NCI-H69 (cell line): Measurements from ENCODE around the gene ABLIM2.
"Not testable (repeated sequence)": the region's sequence is repeated elsewhere in the genome, so short reads cannot be mapped to it uniquely, and the experiment has no call there.

Experiments used
- DNase-seq: peaks from one replicate; lab custom pipeline; 2025; lab: John Stamatoyannopoulos, UW

The ABLIM2 gene

DNA sequence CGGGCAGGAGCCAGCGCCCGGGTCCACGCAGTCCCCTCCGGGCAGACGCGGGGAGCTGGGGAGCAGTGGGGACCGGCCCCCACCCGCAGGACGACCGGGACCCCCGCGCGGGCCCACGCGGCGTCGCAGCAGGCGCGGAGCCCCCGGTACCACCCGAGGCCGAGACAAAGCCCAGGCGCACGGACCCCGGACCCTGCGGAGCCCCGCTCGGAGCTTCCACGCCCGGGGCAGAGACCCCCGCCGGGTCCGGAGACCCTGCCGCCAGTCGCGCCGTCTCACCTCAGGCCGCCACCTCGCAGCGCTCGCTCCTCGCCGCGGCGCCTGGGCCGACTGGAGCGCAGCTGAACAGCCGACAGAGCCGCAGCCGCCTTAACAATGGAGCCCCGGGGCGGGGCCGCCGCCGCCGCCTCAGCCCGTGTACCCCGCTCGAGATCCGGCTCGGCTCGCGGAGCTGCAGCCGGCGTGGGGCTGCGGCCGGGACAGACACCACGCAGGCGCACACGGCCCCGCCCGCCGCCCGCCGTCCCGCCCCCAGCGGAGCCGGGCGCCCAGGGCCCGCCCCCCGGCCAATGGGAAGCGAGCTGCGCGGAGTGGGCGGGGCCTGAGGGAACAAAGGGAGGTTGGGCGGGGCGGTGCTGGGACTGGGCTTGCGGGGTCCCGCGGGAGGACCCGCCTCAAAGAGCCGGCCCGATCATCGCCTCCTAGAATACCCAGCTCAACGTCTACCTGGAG is 219.1 kb downstream of the ABLIM2 start, which contains the start of gene AFAP1:
AFAP1 (minus strand) TSS at position 485 of the 732 bp plus-strand sequence. CDS start 67,783 bp downstream, outside the sequence.
- peak; percentile 90 for DNase-seq

DNA sequence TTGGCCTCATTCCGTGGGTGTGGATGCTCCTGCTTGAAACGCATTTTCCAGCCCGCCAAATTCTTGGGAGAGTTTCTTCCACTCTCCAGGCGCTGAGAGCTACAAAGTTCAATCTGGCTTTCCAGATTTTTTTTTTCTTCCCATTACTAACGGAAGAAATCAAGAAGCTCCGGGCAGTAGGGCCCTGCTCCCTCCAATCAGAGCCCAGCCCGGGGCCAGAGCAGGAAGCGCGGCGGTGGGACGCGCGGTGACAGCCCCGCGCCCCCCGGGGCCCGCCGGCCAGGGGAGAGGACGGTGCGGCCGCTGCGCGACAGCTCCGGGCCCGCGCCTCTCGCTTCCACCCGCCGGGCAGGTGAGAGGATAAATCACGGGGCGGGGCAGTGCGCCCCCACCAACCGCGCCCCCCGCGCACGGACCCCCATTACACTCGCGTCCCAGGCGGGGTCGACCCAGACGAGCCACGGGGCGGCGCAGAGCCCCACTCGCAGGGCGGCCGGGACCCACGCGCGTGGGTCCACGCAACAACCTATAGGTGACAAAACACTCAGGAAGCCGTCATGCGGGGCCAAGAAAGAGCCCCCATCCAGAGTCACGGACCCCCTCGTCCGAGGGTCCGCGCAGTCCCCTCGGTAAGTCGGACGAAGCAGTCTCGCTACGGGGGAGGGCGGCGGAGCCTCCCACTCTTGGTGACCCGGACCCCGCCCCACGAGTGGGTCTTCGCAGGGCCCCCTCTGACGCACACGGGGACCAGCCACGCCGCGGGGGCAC is 219.8 kb downstream of the ABLIM2 start:
- DNase-seq = peak; percentile 51

GRCh38 chr4:7938266-7938608 is 220.4 kb downstream of the ABLIM2 start:
- DNase-seq = no peak

DNA sequence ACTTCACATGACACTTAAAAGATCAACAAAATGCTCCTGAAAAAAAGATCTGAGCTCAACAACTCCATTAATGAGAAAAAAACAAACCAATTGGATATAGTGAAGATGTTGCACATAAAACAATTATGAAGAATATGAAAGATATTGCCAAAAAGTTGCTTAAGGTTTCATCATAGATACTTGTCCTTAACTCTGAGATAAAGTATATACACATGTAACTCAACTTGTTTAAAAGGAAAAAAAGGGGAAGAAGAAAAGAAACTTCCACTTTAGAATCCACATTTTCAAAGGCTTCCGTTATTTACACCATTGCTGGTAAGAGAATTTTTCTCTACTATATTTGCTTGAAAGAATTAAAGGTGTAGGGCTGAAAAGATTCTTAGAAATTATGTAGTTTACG is 221.6 kb downstream of the ABLIM2 start:
- no peak for DNase-seq

DNA sequence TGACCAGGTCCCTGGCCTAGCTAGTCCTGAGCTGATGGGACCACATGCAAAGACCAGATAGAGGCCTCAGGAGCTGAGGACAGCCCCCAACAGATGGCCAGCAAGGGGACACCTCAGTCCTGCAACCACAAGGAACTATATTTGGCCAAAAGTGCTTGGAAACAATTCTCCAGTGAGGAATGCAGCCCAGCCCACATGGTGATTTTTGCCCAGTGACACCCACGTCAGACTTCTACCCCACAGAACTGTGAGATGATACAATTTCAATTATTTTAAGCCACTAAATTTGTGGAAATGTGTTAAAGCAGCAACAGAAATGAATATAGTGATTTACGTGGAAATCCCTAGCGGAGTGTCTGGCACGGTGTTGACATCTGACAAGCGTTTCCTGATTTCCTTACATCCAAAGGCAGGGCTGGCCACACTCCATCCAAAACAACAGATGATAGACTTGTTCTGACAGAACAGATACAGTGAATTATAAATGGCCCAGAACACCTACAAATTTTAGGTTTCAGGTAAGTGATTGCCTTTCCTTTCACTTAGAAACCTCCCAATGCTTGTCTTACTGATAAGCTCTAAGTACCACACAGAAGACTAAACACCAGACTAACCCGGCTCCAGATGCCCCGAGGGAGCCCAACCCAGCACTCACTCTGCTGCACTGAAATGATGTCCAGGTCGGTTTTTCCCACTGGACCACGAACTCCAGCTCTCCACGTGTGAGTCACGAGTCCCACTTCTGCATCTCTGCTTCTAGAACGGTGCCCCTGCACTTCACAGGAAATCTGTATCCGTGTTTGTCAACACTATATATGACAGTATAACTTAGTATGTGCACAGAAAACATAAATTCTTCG is 224.7 kb downstream of the ABLIM2 start:
- DNase-seq = no peak

- DNase-seq = no peak
Observed at GRCh38 chr4:7932287-7932686, 226.3 kb downstream of the ABLIM2 start.

DNA sequence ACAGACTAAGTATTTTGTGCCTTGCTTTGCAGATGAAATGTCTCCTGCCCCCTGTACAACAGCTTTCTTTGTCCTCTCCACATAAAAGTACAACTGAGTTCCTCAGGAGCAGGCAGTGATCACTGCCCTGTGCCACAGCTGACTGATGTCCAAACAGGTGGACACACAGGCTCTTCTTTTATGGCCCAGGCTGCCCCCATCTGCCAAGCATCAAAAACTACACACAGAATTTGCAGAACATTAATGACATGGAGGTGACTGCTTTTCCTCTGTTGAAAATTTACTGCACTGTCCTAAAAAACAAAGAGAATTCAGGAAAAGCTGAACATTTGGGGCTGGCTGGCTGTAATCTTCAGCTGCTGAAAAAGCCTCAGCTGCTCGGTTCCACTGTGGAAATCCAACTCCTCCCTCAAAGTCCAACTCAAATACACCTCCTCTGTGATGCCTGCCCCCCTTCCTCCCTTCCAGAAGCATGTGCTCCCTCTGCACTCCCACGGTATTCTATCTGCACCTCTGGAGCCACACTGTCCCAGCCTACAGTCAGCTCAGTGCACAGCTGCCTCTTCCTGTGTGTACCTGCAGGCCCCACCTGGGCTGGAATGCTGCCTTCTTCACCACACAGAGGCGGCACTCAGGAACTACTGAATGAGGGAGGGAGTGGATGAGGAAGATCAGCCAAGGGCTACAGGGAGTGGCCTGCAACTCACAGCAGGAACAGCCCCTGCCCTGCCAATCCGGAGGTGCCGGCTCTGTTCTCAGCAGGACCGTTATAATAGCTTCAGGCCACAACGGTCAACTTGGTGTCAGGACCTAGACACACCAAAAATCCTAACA is 229.3 kb downstream of the ABLIM2 start:
- peak; percentile 88 for DNase-seq

DNA sequence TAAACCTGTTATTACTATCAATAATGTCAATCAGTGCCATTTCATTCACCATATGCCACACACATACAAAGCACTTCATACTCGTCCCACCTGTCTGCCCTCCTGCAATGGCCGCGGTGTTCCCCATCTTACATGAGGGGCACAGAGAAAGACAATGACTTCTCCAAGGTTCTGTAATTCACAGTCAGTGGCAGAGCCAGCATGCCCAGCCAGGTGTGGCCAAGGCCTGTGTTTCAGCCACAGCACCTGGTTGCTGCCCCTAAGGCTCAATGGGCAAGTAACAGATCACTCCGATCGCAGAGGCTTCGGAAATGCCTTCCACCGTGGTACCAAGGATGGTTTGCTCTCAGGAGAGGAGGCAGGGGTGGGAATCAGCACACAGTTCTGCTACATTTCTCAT is 229.9 kb downstream of the ABLIM2 start:
- no peak for DNase-seq

DNA sequence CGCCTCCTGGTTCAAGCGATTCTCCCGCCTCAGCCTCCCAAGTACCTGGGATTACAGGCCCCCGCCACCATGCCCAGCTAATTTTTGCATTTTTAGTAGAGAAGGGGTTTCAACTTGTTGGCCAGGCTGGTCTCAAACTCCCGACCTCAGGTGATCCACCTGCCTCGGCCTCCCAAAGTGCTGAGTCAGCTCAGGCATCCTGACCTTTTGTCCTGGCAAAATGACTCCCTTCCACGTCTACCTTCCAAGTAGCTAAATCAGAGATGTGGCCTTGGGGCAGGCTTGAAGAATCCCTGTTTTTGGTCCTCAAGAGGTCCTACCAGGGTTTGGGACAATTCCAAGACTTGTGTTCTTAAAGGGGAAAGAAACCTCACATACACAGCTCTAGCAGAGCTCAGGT is 231.8 kb downstream of the ABLIM2 start:
- no peak for DNase-seq

- peak; percentile 20 for DNase-seq
Observed at GRCh38 chr4:7924570-7924969, 234.0 kb downstream of the ABLIM2 start.

- no peak for DNase-seq
Observed at GRCh38 chr4:7924163-7924562, 234.4 kb downstream of the ABLIM2 start.

DNA sequence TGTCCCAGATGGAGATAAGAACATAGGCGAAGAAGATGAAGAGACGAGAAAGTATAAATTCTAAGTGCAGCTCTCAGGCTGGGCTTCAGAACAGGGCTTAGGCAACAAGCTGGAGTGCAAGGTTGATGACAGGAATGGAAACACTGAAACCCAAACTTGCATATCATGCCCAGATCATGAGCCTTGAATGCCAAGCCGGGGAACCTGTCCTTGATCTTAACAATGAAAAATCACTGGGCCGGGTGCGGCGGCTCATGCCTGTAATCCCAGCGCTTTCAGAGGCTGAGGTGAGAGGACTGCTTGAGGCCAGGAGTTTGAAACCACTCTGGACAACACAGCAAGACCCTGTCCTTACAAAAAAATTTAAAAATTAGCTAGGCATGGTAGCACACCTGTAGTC is 236.1 kb downstream of the ABLIM2 start:
- no peak for DNase-seq

DNA sequence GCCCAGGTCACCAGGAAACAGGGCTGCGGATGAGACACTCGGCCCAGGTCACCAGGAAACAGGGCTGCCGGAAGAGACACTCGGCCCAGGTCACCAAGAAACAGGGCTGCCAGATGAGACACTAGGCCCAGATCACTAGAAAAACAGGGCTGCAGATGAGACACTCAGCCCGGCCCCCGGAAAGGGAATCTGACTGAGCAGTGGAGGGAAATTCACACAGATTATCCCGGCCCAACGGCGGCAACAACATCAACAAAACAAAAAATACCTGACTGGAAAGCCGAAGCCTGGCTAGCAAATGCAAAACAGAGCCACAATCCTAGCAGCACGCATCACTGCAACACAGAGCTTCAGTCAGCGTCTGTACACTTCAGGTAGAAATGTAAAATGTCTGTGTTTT is 239.6 kb downstream of the ABLIM2 start:
- DNase-seq = no peak

GRCh38 chr4:7918187-7918586 is 240.4 kb downstream of the ABLIM2 start:
- not testable (repeated sequence) for DNase-seq

DNA sequence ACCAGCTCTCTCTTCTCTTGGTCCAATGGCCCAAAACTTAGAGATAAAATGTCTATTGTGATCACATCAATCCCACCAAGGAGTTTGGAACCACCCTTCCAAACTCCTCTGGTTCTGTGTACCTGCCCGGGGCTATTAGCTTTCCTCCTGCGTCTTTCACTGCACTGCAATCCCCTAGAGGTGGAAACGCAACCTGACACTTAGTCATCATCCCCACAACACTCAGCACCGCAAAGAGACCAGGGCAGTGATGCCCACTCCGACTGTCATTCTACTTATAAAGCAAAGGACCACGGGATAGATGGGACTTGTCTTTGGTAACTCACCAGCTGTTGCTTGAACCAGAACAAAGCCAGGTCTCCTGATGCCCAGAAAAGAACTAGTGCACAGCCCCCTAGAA is 240.9 kb downstream of the ABLIM2 start:
- DNase-seq = peak; percentile 75

- peak; percentile 21 for DNase-seq
Observed at GRCh38 chr4:7915875-7916242, 242.8 kb downstream of the ABLIM2 start.
